C1 segment of cervical spinal cord (tissue), 14 donors: ENCODE measurements around the gene TBC1D5.
"Not testable (repeated sequence)": the region's sequence is repeated elsewhere in the genome, so short reads cannot be mapped to it uniquely, and the experiment has no call there.

Experiments
- DNase-seq, 14 donors: peaks; one replicate each; lab custom pipeline; 2025; lab: John Stamatoyannopoulos, UW

TBC1D5 gene

DNA sequence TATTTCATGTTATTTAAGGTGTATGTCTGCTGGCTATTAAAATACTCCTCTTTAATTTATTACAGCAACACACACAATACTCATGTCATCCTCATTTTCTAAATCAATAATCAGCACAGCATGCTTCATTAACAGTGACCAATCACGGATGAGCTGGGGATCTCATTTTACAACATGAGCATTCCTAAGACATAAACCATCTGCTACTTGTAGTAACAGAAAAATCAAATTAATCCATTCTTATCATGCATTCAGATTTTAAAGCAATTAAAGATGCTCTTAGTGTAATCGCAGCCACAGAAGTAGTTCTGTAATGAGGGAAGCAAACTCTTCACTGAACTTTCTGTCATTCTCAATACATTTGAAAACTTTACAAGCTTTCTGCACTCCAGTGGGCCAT is 191.1 kb downstream of the TBC1D5 start:
- no peak for DNase-seq

DNA sequence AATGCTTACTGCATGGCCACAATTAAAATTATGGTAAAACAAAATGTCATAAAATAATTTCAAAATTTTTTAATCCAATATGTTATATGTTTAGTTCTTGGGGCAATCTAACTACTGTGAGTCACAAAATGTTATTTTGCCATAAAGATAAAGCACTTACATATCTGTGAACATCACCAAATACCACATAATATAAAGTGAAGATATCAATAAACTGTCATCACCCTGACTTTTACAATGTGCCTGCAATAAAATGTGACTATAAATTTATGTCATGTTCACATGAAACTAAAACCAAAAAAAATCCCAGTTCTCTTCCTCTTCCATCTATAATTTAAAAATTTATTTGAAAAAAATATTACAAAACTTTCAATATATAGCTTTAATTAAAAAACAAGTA is 191.8 kb downstream of the TBC1D5 start:
- DNase-seq: no peak

GRCh38 chr3:17546500-17547255 is 195.8 kb downstream of the TBC1D5 start:
- no peak for DNase-seq

- no peak for DNase-seq
These were observed 197.8 kb downstream of the TBC1D5 start for GRCh38 chr3:17544632-17545031.

- no peak for DNase-seq
These were observed 199.8 kb downstream of the TBC1D5 start for GRCh38 chr3:17542591-17542990.

GRCh38 chr3:17539436-17539835 is 203.0 kb downstream of the TBC1D5 start:
- DNase-seq: no peak

- DNase-seq: no peak
These were observed 207.2 kb downstream of the TBC1D5 start for GRCh38 chr3:17535274-17535673.

DNA sequence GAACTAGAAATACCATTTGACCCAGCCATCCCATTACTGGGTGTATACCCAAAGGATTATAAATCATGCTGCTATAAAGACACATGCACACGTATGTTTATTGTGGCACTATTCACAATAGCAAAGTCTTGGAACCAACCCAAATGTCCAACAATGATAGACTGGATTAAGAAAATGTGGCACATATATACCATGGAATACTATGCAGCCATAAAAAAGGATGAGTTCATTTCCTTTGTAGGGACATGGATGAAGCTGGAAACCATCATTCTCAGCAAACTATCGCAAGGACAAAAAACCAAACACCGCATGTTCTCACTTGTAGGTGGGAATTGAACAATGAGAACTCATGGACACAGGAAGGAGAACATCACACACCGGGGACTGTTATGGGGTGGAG is 210.0 kb downstream of the TBC1D5 start:
- not testable (repeated sequence) for DNase-seq

- no peak for DNase-seq
These were observed 212.8 kb downstream of the TBC1D5 start for GRCh38 chr3:17529677-17530076.

GRCh38 chr3:17518189-17519059 is 224.0 kb downstream of the TBC1D5 start:
- peak in 4 of 14 donors; percentile 6 to 33 (median 24) for DNase-seq

DNA sequence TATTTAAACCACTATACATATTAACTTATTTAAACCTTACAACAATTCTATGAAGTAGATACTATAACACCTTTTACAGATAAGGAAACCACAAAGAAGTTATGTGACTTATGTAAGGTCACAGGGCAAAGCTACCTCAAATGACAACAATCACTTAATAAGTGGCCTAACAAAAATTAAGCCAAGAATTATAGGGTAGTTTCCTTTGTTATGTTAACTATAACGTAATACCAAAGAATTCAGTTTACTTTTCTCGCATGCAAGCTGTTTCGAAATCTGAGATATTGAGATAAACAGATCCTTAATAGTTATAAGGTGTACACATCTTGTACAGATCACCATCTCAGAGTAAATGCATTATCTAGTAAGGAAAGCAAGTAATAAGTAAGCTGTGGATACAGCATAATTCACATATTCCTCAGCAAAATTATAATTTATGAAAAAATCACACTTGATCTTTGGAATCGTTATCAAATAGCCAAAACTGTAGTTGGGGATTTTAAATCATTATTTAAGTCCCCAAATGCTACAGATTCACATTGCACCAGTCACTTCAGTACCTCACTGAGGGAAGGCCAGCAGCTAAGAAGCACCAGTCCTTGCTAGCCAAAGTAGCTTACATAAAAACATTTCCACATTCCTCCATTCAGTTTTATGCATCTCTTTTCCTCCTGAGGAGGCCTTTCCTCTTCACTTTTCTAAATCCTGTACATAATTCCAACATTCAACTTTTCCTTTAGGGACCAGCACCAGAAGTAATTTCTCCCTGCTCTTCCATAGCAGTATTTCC is 226.8 kb downstream of the TBC1D5 start:
- DNase-seq: peak in 1 of 14 donors; percentile 3

GRCh38 chr3:17514597-17514996 is 227.8 kb downstream of the TBC1D5 start:
- DNase-seq: no peak

- no peak for DNase-seq
These were observed 232.2 kb downstream of the TBC1D5 start for GRCh38 chr3:17510265-17510664.

GRCh38 chr3:17508180-17508752 is 234.2 kb downstream of the TBC1D5 start:
- DNase-seq: no peak

- no peak for DNase-seq
These were observed 235.0 kb downstream of the TBC1D5 start for GRCh38 chr3:17507480-17507879.

DNA sequence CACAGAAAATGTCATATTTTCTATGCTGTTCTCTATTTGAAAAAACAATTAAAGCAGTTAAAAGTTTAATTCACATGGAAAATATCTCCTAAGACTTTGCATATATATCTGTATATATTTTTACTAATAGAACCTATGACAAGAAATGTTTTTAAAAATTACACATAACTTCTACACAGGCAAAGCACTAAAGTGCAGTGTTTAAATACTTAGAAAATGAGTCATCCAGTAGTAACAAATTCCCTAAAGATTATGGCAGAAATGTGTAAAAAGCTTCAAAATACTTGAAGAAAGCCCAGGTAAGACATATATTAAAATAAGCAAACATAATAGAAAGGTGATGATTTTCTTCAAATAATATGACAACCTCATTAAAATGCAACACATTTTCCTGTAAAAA is 236.6 kb downstream of the TBC1D5 start:
- no peak for DNase-seq

- DNase-seq: no peak
These were observed 240.7 kb downstream of the TBC1D5 start for GRCh38 chr3:17501745-17502144.

DNA sequence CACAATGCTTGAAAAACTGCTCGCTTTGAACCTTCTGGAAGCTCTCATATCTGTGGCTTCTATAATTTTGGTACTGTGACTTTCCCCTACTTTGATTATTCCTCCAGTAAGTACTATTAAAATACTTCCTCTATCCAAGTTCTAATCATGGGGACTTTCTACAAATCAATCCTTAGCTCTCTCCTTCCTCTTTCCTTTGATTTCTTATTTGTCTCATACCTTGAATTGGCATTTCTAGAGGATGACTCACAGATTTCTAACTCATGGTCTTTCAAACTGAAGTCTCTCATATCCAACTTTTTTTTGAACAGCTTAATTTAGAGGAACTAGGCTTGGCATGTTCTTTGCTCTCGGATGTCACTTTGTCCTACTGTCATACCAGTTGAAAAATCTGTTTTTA is 241.8 kb downstream of the TBC1D5 start:
- DNase-seq: no peak

DNA sequence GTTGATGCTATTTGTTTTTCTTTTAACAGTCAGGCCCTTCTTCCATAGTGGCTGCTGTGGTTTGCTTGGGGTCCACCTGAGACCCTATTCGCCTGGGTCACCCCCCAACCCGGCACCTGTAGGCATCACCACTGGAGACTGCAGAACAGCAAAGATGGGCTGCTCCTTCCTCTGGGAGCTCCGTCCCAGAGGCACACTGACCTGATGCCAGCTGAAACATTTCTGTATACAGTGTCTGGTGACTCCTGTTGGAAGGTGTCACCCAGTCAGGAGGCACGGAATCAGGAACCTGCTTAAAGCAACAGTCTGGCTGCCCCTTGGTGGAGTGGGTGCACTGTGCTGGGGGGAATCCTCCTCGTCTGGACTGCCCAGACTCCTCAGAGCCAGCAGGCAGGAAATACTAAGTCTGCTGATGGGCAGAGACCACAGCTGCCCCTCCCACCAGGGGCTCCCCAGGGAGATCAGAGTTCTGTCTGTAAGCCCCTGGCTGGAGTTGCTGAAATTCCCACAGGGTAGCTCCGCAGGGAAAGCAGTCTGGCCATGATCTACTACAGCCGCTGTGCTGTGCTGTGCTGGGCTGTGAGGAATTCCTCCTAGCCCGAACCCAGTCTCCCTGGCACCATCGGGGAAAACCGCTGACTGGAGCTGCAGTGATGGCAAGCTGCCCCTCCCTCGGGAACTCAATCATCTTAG is 248.2 kb downstream of the TBC1D5 start:
- peak in 1 of 14 donors; percentile 32 for DNase-seq

DNA sequence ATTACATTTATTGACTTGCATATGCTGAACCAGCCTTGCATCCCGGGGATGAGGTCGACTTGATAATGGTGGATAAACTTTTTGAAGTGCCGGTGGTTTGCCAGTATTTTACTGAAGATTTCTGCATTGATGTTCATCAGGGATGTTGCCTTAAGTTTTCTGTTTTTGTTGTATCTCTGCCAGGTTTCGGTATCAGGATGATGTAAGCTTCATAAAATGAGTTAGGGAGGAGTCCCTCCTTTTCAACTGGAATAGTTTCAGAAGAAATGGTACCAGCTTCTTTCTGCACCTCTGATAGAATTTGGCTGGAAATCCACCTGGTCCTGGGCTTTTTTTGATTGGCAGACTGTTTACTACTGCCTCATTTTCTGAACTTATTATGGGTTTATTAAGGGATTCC is 250.8 kb downstream of the TBC1D5 start:
- DNase-seq: no peak

GRCh38 chr3:17491190-17491589 is 251.2 kb downstream of the TBC1D5 start:
- DNase-seq: not testable (repeated sequence)
